Endothelial cell of umbilical vein (primary cell): Measurements from ENCODE around the gene TARM1.

Experiments used
- CTCF ChIP-seq, 2 donors: IDR thresholded peaks; 1 replicate in 1 of 2; 2 replicates in 1 of 2; pipeline ENCODE4 v1.5.1; 2011; ENCODE audit warnings: low read length in 2 of 2, mild to moderate bottlenecking in 2 of 2, moderate library complexity in 2 of 2, control low read depth in 1 of 2, inconsistent platforms in 1 of 2, low read depth in 1 of 2; ENCODE audit not compliant: insufficient read depth in 1 of 2; ENCODE audit errors: extremely low read depth in 1 of 2
- EZH2 ChIP-seq: IDR thresholded peaks from 2 replicates; pipeline ENCODE4 v1.6.1; 2012; ENCODE audit warnings: borderline replicate concordance, low read depth, mild to moderate bottlenecking, moderate library complexity, low read length, inconsistent platforms; ENCODE audit not compliant: severe bottlenecking
- JUN ChIP-seq: IDR thresholded peaks from 2 replicates; pipeline ENCODE4 v1.6.1; 2011; ENCODE audit warnings: borderline replicate concordance, low read depth; ENCODE audit not compliant: insufficient read length, insufficient read depth
- MAX ChIP-seq: IDR thresholded peaks from 2 replicates; pipeline ENCODE4 v1.6.1; 2011; ENCODE audit not compliant: insufficient read depth, insufficient read length
- MYC ChIP-seq: IDR thresholded peaks from one replicate; pipeline ENCODE4 v1.6.1; 2011; ENCODE audit warnings: mild to moderate bottlenecking, low read depth, low read length
- POLR2A ChIP-seq: IDR thresholded peaks from 2 replicates; pipeline ENCODE4 v1.6.1; 2012; ENCODE audit warnings: low read depth, mild to moderate bottlenecking, control low read depth, low read length
- POLR2AphosphoS5 ChIP-seq: IDR thresholded peaks from 2 replicates; pipeline ENCODE4 v1.6.1; 2012; ENCODE audit warnings: low read depth, mild to moderate bottlenecking, control low read depth, low read length, moderate library complexity; ENCODE audit not compliant: insufficient read depth

- no peak for TF ChIP-seq CTCF (IDR thresholded peaks at IDR 0.05; ENCODE audit: extremely low read depth in 1 of 2, insufficient read depth in 1 of 2, low read depth in 1 of 2, low read length in 2 of 2)
- TF ChIP-seq MAX, result no peak
- TF ChIP-seq POLR2A, result no peak
- TF ChIP-seq JUN, result no peak
- no peak for TF ChIP-seq EZH2
- no peak for TF ChIP-seq POLR2AphosphoS5
- no peak for TF ChIP-seq MYC
Measured at GRCh38 chr19:54029301-54029700, 51.9 kb downstream of the TARM1 start.
